ENCODE data around the gene ACAD9.
A peak's percentile ranks its signal among the peaks of the same experiment; 100 is the strongest.

The ACAD9 gene

DNA sequence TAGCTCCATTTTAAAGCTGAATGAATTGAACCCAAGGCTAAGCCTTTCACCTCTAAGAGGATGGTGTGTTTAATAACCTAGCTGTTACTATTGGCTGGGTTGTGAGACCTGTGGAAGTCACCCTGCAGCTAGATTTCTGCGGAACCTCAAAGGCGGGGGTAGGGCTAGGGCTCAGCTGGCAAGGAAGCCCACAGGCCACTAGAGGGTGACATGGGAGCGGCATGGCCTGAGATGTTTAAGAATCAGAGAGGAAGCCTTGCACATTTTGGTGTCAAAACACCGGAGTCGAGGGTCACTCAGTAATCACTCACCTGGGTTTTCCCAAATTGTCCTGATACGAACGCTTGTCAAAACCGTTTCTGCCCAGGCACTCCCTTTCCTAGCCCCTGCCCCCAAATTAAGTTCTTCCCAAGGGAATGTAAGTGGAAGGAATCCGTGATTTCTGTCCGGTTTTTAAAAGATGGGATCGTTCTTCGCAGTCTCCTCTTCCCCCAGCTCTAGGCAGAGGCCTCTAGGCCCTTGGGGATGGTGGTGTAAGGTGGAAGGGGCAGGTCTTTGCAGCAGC, 3.8 kb upstream of the ACAD9 start:
- H2AFZ ChIP-seq (ENCODE audit: low read depth, low read length, severe bottlenecking) = no peak overlapping the region
- H3K9me3 ChIP-seq (ENCODE audit: insufficient read depth, low read length) = no peaks in the 10 kb centered on the region
- H3K9ac ChIP-seq (ENCODE audit: low read length) = no peak overlapping the region
- peaks cover 23% of the 10 kb centered on the region for H3K79me2 ChIP-seq (ENCODE audit: insufficient read depth, low read length)
- no peak overlapping the region for H3K4me3 ChIP-seq (ENCODE audit: insufficient read depth, low read length, poor library complexity, severe bottlenecking)
- H3K27me3 ChIP-seq (ENCODE audit: low read length) = no peaks in the 10 kb centered on the region
- no peaks in the 10 kb centered on the region for H3K36me3 ChIP-seq (ENCODE audit: low read length)
- H3F3A ChIP-seq (ENCODE audit: insufficient read depth) = peaks cover 9% of the 10 kb centered on the region; the same call in 1 of the 2 replicates
- H3K9me2 ChIP-seq (replicated peaks; ENCODE audit: insufficient read depth, low read length) = no peaks in the 10 kb centered on the region
- TF ChIP-seq, protein P1, sequence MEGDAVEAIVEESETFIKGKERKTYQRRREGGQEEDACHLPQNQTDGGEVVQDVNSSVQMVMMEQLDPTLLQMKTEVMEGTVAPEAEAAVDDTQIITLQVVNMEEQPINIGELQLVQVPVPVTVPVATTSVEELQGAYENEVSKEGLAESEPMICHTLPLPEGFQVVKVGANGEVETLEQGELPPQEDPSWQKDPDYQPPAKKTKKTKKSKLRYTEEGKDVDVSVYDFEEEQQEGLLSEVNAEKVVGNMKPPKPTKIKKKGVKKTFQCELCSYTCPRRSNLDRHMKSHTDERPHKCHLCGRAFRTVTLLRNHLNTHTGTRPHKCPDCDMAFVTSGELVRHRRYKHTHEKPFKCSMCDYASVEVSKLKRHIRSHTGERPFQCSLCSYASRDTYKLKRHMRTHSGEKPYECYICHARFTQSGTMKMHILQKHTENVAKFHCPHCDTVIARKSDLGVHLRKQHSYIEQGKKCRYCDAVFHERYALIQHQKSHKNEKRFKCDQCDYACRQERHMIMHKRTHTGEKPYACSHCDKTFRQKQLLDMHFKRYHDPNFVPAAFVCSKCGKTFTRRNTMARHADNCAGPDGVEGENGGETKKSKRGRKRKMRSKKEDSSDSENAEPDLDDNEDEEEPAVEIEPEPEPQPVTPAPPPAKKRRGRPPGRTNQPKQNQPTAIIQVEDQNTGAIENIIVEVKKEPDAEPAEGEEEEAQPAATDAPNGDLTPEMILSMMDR (IDR thresholded peaks at IDR 0.05; ENCODE audit: insufficient read depth, low read length, poor library complexity, severe bottlenecking) = peak; percentile 49
- TF ChIP-seq EZH2phosphoT487 (conservative IDR thresholded peaks at IDR 0.05; ENCODE audit: low read length) = no peak
- no peak overlapping the region for H3K4me2 ChIP-seq (ENCODE audit: low read depth, low read length, poor library complexity, severe bottlenecking)
- H3K27ac ChIP-seq (ENCODE audit: low read depth, low read length) = no peak overlapping the region
- no peaks in the 10 kb centered on the region for H4K20me1 ChIP-seq (ENCODE audit: low read depth, low read length)

GRCh38 chr3:128878011-128878457, 1.4 kb upstream of the ACAD9 start:
- no peak overlapping the region for H3K27ac ChIP-seq (ENCODE audit: low read depth, low read length)
- H3F3A ChIP-seq (ENCODE audit: insufficient read depth) = peaks cover 9% of the 10 kb centered on the region; the same call in 1 of the 2 replicates

DNA sequence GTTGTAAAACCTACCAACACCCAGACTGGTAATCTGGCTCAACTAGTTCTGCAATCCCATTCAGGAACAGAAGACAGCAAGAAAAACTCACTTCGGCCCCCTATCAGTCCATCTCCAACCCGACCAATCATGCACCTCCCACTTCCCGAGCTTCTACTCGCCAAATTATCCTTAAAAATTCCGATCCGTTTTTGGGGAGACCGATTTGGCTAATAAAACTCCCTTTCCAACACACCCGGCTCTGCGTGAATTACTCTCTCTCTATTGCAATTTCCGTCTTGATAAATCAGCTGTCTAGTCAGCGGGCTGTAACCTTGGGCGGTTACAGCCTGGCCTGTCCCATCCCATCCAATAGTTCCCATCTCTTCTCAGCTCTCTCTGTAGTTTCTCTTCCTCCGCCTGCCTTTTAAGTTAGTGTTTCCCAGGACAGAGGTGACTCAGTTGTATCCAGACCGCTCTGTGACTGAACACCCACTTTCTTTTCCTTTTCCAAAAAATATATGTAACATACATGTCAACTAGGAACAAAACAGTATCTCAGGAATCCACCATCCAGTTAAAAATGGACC, 780 bp upstream of the ACAD9 start:
- H3F3A ChIP-seq (ENCODE audit: insufficient read depth) = peaks cover 9% of the 10 kb centered on the region; the same call in 1 of the 2 replicates
- H2AFZ ChIP-seq (ENCODE audit: low read depth, low read length, severe bottlenecking) = peak overlapping the region; percentile 37
- H3K79me2 ChIP-seq (ENCODE audit: insufficient read depth, low read length) = peaks cover 51% of the 10 kb centered on the region
- TF ChIP-seq EZH2phosphoT487 (conservative IDR thresholded peaks at IDR 0.05; ENCODE audit: low read length) = no peak
- TF ChIP-seq, protein P1 (IDR thresholded peaks at IDR 0.05; ENCODE audit: insufficient read depth, low read length, poor library complexity, severe bottlenecking) = no peak
- no peaks in the 10 kb centered on the region for H3K36me3 ChIP-seq (ENCODE audit: low read length)
- H3K9ac ChIP-seq (ENCODE audit: low read length) = peak overlapping the region; percentile 82
- H3K27ac ChIP-seq (ENCODE audit: low read depth, low read length) = peak overlapping the region; percentile 56
- no peaks in the 10 kb centered on the region for H3K9me2 ChIP-seq (replicated peaks; ENCODE audit: insufficient read depth, low read length)
- H3K4me3 ChIP-seq (ENCODE audit: insufficient read depth, low read length, poor library complexity, severe bottlenecking) = peak overlapping the region; percentile 85
- H4K20me1 ChIP-seq (ENCODE audit: low read depth, low read length) = no peaks in the 10 kb centered on the region
- H3K9me3 ChIP-seq (ENCODE audit: insufficient read depth, low read length) = no peaks in the 10 kb centered on the region
- H3K27me3 ChIP-seq (ENCODE audit: low read length) = no peaks in the 10 kb centered on the region
- peak overlapping the region; percentile 72 for H3K4me2 ChIP-seq (ENCODE audit: low read depth, low read length, poor library complexity, severe bottlenecking)

More at GRCh38 chr3:128878011-128878457, 1.4 kb upstream of the ACAD9 start:
- no peaks in the 10 kb centered on the region for H3K36me3 ChIP-seq (ENCODE audit: low read length)
- no peaks in the 10 kb centered on the region for H3K9me3 ChIP-seq (ENCODE audit: insufficient read depth, low read length)
- peak overlapping the region; percentile 85 for H3K4me3 ChIP-seq (ENCODE audit: insufficient read depth, low read length, poor library complexity, severe bottlenecking)
- peaks cover 47% of the 10 kb centered on the region for H3K79me2 ChIP-seq (ENCODE audit: insufficient read depth, low read length)
- H3K4me2 ChIP-seq (ENCODE audit: low read depth, low read length, poor library complexity, severe bottlenecking) = peak overlapping the region; percentile 72
- H3K9me2 ChIP-seq (replicated peaks; ENCODE audit: insufficient read depth, low read length) = no peaks in the 10 kb centered on the region
- H3K27me3 ChIP-seq (ENCODE audit: low read length) = no peaks in the 10 kb centered on the region
- TF ChIP-seq, protein P1 (IDR thresholded peaks at IDR 0.05; ENCODE audit: insufficient read depth, low read length, poor library complexity, severe bottlenecking) = no peak
- no peak for TF ChIP-seq EZH2phosphoT487 (conservative IDR thresholded peaks at IDR 0.05; ENCODE audit: low read length)
- no peak overlapping the region for H2AFZ ChIP-seq (ENCODE audit: low read depth, low read length, severe bottlenecking)
- no peaks in the 10 kb centered on the region for H4K20me1 ChIP-seq (ENCODE audit: low read depth, low read length)
- peak overlapping the region; percentile 82 for H3K9ac ChIP-seq (ENCODE audit: low read length)
